GM19372 (cell line): Measurements from ENCODE around the gene CLC.
"Not testable (repeated sequence)": the region's sequence is repeated elsewhere in the genome, so short reads cannot be mapped to it uniquely, and the experiment has no call there.

ENCODE experiments used
- ATAC-seq: cut with Tn5 transposase; IDR thresholded peaks from one replicate; pipeline ENCODE4 v1.9.1; 2021; ENCODE audit warnings: mild to moderate bottlenecking, low read depth, moderate library complexity; ENCODE audit not compliant: unreplicated experiment

CLC gene

DNA sequence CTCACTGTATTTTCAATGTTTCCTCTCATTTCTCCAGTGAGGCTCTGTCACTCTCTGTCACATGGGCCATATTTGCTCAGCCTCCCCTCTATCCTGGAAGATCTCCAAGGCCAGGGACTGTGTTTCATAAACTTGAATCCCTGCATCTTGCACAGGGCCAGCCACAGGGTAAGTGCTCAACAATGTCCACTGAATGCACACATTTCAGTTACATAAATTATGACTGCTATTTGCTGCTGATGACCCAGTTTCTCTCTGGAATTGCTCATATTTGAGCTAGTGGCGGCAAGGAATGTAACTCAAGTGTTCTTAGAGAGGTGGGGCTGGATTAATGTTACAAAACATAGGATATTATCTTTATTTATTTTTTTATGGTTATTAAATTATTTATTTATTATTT, 6.1 kb downstream of the CLC start:
- ATAC-seq = no peak

DNA sequence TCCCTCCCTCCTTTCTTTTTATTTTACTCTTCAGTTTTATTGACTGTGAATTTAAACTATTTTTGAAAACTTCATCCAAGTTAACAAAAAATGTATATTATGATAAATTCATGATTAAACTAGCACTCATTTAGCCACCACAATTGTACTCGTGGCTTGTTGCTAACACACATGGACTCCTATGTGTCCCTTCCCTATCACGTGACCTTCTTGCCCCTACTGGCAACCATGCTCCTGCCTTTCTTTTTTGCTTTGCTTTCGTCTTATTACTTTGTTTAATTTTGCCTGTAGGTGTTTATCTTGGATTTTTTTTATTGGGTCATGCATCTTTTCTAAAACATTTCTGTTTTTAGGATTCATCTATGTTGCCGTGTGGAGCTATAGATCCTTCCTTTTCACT, 8.2 kb downstream of the CLC start:
- ATAC-seq = no peak

DNA sequence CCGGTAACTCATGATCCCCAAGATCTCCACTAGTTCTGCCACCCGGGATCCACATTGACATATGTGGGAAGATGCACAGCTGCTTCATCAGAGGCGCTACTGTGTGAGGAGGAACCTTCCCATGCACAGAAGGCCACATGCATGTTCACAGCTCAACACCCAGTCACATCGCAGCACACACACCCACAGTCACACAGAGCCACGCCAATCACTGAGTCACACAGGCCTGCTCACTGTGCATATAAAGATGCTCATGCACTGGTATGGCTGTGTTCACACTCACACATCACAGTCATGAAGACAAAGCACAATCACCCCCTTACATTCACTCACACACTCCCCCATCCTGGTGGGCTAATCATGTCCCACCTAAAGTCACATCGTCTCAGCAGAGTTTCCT, 9.8 kb downstream of the CLC start:
- no peak for ATAC-seq

DNA sequence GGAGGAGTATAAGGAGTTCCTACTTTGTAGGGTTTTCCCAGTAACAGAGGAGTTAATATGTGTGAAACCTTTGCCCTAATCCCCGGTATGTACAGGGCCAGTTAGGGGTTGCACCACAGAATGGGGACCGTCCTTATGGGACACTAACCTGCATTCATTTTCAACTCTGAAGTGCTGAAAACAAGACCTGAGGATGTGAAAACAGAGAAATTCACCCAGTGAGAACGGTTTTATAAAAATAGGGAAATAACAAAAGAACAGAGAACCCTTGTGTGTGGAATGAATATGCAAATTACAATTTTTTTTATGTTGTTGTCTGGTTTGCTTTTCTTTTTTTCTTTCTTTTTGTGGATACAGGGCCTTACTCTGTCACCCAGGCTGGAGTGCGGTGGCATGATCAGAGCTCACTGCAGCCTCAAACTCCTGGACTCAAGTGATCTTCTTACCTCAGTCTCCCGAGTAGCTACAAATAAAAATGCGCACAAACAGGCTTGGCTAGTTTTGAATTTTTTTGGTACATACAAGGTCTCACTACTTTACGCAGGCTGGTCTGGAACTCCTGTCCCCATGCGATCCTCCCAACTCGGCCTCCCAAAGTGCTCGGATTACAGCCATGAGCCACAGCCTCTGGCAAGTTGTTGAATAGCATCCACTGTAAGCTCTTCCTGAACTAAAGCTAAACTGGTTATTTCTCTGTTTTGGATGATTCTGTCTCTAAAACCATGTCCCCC, 10.6 kb downstream of the CLC start:
- no peak for ATAC-seq

DNA sequence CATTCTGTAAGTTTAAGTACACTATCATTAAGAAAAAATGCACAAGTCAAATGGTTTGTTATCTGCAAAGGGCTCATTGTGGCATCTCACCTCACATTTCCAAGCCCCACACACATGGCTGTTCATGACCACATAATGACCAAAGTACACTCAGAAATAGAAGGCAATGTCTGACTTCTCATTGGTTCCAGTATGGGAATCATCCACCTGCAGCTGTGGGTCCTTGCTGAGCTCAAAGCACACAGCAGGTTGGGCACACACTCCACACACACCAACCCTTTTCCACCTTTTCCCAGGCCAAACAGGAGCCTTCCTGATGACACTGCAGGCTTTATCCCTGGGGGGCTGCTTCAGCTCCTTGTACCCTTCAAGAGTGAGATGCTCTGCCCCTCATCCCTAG, 11.8 kb downstream of the CLC start:
- no peak for ATAC-seq

DNA sequence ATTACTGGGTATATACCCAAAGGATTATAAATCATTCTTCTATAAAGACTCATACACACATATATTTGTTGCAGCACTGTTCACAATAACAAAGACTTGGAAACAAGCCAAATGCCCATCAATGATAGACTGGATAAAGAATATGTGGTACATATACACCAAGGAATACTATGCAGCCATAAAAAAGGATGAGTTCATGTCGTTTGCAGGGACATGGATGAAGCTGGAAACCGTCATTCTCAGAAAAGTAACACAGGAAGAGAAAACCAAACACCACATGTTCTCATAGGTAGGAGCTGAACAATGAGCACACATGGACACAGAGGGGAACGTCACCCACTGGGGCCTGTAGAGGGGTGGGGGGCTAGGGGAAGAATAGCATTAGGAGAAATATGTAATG, 17.7 kb downstream of the CLC start:
- not testable (repeated sequence) for ATAC-seq

DNA sequence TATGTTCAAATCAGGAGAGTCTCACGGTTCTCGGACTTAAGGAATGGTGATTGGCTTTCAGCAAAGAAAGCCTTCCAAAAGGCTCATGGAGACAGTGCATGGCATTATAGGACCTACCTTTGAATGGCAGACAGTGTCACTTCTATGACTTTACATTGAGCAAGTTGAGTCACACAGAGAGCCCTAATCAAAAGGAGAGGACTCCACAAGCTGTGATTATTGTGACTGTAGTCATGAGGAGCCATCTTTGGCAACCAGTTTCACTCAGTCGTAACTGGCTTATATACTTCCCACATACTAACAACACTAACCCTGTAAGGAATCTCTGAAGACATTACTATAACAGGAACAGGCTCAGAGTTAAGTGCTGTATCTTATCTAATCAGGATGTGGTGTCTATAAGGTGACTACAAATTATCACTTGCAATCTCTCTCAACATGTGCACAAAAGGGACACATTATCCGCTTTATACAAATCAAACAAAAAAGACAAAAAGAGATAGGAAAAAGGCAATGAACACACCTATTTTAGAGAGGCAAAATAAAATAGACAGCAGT, 27.4 kb downstream of the CLC start:
- ATAC-seq = no peak

DNA sequence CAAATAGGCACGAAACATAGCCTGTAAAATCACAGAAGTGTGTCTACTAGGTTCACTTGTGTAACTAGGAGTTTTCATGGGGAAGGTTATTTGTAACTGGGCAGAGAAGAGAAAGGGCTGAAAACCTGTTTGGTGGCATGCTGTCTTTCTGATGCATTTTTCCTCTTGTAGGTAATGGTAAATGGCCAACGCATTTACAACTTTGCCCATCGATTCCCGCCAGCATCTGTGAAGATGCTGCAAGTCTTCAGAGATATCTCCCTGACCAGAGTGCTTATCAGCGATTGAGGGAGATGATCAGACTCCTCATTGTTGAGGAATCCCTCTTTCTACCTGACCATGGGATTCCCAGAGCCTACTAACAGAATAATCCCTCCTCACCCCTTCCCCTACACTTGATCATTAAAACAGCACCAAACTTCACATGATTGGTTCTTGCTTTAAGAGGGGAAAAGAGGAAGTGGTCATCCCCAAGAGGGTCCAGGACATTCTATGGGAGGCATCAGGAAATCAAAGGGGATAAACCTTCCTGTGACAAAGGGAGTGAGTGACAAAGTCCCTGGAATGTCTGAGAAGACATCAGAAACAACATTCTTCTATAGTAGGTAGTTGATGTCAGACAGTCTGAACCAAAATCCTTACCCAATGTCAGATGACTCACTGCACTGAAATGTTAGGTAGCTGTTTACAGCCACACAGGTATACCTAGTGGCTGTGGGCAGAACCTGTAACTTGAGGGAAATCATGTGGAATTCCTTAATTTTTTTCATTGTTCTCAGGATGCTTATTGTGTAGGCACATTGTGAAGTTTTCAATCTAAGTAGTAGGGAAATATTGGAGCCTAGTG, 28.6 kb downstream of the CLC start:
- ATAC-seq = no peak

DNA sequence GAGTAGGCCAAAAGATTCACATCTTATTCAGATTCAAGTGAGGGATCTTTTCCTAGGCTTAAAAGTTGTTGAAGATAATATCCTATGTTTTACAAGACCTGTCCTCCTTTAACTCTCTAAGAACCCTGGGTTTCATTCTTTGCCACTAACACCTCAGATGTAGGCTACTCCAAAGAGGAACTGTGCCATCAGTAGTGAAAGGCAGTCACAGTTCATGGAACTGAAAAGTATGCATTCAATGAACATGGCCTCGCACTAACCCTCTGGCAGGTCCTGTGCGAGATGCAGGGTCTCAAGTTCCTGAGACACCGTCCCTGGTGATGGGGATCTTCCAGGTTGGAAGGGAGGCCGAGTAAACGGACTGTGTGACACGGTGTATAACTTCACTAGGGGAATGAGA, 29.2 kb downstream of the CLC start:
- ATAC-seq = no peak

DNA sequence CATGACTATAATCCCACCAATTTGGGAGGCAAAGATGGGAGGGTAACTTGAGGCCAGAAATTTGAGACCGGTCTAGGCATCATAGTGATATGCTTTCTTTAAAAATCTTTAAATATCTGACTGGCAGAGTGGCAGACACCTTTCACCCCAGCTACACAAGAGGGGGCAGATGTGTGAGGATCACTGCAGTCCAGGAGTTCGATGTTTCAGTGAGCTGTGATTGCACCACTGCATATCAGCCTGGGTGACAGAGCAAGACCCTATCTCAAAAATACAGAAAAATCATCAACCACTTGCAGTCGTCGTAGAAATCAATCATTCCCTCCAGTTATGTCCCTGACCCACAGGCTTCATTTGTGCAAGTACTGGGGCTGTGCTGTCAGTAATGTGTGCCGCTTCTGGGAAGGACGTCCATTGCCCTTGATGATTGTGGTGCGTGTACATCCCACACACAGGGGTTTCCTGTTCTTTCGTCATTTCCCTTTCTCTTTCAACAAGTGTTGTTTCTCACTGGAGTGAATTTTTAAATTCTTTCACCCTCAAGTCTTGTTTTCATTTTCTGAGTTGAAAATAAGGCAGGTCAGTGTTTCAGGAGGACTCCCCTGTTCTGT, 32.1 kb downstream of the CLC start:
- ATAC-seq = no peak

DNA sequence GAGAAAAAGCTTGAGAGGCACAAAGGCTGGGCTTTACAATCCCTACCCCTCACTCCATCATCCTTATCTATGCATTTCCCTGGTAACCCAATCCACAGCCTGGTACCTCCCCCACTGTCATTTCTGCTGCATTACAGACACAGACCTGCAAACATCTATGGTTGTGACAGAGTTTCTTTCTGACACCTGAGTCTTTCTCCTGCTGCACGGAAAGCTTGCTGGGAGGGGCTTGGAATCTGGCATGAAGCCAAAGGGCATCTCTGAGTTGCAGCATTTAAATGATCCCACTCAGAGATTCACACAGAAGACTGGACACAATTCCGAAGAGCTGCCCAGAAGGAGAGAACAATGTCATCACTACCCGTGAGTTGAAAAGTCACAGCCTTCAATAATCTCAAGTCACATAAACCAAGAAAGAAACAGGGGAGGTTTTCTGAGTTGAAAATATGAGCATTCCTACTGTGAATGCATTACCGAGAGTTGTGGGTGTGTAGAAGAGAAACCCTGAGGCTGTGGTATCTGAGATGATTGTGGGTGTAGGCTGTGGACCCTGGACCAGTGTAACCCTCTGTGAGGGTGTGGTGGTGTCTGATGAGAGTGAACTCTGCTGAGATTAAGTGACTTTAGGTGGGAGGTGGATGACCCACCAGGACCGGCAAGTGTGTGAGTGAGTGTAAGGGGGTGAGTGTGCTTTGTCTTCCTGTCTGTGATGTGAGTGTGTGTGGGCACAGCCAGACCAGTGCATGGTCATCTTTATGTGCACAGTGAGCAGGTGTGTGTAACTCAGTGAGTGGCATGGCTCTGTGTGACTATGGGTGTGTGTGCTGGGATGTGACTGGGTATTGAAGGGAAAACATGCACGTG, 33.4 kb downstream of the CLC start, which contains the start of gene LGALS14:
Gene LGALS14 (plus strand): TSS at position 301 of the 864 bp plus-strand sequence. CDS start 48 bp downstream, at position 349.
- no peak for ATAC-seq

DNA sequence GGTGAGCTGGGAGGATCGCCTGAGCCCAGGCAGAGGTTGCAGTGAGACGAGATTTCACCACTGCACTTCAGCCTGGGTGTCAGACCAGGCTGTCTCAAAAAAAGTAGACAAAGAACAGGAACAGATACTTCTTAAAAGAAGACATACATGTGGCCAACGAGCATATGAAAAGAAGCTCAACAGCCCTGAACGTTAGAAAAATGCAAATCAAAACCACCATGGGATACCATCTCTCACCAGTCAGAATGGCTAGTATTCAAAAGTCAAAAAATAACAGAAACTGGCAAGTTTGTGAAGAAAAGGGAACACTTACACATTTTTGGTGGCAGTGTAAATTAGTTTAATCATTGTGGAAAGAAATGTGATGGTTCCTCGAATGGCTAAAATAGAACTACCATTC, 36.5 kb downstream of the CLC start:
- ATAC-seq = no peak

DNA sequence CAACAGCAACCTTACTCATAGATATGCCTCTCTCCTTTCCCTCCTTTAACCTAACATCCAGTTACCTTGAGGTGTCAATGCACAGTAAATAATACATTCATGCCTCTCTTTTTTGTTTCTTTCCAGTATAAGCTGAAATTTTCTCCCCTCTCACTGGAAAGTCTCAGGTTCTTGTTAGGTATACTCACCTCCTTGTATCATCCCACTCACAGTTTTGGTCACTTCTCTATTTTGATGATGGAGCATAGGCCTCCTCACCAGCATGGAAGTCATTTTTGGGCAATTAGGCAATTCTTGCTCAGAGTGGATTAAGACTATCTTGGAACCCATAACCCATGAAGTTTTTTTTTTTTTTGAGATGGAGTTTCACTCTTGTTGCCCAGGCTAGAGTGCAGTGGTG, 39.3 kb downstream of the CLC start:
- ATAC-seq = no peak

DNA sequence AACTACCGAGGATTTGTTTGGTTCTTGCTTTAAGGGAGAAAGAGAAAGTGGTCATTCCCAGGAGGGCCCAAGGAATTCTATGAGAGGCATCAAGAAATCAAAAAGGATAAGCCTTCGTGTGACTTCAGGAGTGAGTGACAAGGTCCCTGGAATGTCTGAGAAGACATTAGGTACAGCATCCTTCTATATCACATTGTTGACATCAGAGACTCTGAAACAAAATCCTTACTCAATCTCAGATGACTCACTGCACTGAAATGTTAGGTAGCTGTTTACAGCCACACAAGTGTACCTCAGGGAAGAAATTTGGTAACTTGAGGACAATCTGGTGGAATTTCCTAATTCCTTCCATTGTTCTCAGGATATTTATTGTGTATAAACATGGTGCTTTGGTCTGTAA, 41.4 kb downstream of the CLC start:
- ATAC-seq = no peak

DNA sequence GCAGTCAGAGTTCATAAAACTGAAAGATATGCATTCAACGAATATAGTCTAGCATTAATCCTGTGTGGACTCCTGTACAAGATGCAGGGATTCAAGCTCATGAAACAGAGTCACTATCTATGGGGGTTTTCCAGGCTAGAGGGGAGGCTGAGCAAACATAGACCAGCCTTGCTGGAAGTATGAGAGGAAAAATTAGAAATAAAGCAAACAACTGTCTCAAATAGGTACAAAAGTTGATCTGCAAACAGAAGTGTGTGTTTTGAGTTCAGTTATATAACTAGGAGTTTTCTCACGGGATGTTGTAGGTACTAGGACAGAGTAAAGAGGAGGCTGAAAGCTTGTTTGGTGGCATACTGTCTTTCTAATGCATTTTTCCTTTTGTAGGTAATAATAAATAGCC, 42.1 kb downstream of the CLC start:
- ATAC-seq = no peak

DNA sequence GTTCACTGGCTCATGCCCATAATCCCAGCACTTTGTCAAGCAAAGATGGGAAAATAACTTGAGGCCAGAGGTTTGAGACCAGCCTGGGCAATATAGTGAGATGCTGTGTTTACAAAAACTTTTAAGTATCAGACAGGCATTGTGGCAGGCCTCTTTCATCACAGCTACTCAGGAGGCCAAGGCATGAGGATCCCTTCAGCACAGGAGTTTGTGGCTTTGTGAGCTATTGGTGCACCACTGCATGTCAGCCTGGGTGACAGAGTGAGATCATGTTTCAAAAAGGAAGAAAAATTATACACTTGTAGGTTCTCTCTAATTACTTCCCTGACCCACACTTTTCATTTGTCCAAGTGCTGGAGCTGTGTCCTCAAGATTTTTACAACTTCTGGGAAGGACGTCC, 45.0 kb downstream of the CLC start:
- no peak for ATAC-seq

DNA sequence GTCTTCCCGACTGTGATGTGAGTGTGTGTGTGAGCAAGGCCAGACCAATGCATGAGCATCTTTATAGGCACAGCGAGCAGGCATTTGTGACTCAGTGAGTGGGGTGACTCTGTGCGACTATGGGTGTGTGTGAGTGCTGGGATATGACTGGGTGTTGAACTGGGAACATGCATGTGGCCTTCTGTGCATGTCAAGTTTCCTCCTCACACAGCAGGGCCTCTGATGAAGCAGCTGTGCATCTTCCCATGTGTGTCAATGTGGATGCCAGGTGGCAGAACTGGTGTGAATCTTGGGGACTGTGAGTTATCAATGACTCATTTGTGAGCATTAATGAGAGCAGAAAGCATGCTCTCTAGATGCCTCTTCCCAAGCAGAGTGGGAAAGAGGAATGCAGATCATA, 45.7 kb downstream of the CLC start:
- no peak for ATAC-seq

DNA sequence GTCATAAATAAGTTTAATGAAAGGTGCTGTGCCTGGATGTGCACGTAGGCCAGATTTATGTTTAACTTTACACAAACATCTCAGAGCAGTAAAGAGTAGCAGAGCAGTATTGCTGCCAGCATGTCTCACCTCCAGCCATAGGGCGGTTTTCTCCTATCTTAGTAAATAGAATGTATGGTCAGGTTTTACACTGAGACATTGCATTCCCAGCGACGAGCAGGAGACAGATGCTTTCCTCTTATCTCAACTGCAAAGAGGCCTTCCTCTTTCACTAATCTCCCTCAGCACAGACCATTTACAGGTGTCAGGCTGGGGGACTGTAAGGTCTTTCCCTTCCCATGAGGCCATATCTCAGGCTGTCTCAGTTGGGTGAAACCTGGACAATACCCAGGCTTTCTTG, 49.2 kb downstream of the CLC start:
- not testable (repeated sequence) for ATAC-seq

DNA sequence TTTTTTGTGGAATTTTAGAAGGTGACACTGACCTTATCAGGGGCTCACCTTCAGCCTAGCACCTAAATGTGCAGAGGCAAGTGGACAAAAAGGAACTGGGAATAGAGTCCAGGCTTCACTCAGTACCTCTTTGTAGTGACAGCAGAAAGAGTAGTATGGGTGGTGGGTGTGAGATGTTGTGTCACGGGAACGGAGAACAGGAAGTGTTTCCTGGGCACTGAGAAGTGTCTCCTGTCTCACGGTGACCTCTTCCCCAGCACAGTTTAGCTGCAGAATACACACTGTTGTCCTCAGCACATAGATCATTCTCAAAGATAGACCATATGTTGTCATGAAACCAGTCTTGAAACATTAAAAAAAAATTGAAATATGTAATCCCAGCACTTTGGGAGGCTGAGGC, 51.1 kb downstream of the CLC start:
- ATAC-seq = no peak

DNA sequence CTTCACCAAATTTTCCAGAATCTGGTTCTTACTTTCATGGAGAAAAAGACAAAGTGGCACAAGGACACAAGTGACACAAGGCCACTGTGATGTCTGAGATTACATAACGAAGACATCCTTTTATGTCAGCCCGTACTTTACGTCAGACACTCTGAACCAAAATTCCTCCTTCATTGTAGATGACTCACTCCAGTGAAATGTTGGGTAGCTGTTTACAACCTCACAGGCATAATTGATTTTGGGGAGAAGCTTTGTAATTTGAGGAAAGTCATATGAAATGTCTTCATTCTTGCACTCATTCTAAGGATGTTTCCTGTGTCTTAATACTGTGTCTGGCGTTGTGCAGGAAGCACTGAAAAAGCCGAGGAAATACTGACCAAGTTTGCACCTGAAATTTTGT, 53.6 kb downstream of the CLC start:
- ATAC-seq = no peak
